CD4-positive, alpha-beta T cell treated with Interleukin-4 for 4 hours (primary cell): ENCODE measurements around the gene TFF2.

Experiments
- DNase-seq: peaks from one replicate; pipeline ENCODE4 v3.0.0-alpha.2; 2020

TFF2 gene

DNA sequence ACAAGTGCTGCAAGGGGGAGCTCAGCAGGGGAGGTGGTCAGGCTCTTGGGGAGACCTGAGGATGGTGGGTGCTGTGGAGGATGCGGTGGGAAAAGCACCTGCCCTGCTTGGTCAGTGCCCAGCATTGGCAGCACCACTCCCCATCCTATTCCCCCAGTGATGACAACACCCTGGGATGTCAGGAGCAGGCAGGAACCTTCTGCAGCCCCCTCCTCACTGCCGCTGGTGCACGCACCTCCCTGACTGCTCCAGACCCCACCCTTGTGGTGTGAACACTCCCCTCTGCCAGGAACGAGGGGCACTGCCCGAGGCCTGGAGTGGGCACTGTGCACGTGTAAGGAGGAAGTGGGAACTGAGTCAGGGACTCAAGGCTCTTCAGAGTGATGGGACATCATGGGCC is 32.5 kb upstream of the TFF2 start:
- no peak for DNase-seq

GRCh38 chr21:42382915-42383314 is 32.1 kb upstream of the TFF2 start:
- DNase-seq: no peak

GRCh38 chr21:42381347-42381984 is 30.7 kb upstream of the TFF2 start:
- peak; percentile 64 for DNase-seq

DNA sequence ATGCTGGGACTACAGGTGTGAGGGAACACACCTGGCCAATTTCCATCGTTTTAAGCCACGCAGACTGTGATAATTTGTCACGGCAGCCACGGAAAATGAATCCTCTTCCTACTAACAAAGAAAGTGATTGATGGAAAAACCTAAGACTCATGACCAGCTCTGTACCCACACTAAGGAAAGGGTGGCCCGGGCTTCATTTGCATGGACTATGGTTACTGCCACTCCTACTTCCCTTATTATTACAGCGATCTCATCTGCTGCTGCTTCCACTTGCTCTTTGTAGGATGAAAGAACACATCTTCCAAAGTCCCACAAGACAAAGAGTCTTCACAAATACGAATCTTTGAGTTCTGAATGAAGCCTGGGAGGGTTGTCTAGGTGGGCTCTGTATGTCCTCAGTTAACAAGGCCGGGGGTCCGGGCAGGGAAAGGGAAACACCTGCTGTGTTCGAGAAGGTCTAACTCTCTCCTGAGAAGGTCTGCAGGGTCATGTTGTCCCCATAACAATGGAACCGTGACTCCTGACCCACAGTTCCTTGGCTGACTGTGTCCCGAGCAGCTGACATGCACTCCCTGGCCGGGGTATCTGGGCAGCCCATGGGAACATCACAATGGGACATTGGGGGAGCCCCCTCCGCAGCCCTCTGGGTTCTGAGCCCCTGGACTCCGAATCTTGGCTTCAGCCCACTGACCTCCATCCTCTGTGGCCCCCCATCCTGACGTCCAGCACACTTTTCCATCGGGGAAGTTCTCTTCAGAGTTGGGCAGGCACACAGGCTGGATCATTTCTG is 28.8 kb upstream of the TFF2 start:
- DNase-seq: no peak

GRCh38 chr21:42378418-42378817 is 27.6 kb upstream of the TFF2 start:
- DNase-seq: no peak

- no peak for DNase-seq
Measured at GRCh38 chr21:42377951-42378340, 27.2 kb upstream of the TFF2 start.

DNA sequence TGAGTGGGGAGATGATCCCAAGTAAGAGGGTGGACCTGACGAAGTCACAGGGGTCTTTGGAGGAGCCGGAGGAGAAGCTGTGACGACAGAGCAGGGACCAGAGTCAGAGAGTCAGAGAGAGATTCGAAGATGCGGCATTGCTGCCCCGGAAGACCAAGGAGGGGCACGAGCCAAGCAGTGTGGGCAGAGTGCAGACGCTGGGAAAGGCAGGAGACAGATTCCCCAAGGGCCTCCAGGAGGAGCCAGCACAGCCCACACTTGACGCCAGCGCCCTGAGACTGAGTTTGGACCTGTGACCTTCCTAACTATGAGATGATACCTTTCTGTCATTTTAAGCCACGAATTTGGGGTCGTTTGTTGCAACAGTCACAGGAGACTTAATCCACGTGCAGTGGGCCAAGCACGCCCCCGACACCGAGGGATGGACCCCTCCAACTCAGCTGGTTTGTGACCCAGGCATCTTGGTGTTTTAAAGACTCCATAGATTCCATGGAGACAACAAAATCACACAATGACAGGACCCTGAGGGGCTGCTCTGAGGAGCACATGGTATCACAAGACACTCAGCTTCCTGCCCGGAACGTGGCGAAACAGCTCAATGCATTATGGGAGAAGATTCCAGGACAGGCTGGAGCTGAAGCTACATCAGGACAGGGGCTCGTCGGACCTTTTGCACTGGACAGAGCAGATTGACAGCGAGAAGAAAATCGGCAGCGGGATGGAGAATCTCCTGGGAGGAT is 26.6 kb upstream of the TFF2 start:
- no peak for DNase-seq

GRCh38 chr21:42376338-42376982 is 25.7 kb upstream of the TFF2 start:
- DNase-seq: no peak

- no peak for DNase-seq
Measured at GRCh38 chr21:42375966-42376337, 25.2 kb upstream of the TFF2 start.

- DNase-seq: no peak
Measured at GRCh38 chr21:42375506-42375905, 24.7 kb upstream of the TFF2 start.

- no peak for DNase-seq
Measured at GRCh38 chr21:42374864-42375499, 24.2 kb upstream of the TFF2 start.

- no peak for DNase-seq
Measured at GRCh38 chr21:42374457-42374856, 23.7 kb upstream of the TFF2 start.

- no peak for DNase-seq
Measured at GRCh38 chr21:42373908-42374455, 23.2 kb upstream of the TFF2 start.

DNA sequence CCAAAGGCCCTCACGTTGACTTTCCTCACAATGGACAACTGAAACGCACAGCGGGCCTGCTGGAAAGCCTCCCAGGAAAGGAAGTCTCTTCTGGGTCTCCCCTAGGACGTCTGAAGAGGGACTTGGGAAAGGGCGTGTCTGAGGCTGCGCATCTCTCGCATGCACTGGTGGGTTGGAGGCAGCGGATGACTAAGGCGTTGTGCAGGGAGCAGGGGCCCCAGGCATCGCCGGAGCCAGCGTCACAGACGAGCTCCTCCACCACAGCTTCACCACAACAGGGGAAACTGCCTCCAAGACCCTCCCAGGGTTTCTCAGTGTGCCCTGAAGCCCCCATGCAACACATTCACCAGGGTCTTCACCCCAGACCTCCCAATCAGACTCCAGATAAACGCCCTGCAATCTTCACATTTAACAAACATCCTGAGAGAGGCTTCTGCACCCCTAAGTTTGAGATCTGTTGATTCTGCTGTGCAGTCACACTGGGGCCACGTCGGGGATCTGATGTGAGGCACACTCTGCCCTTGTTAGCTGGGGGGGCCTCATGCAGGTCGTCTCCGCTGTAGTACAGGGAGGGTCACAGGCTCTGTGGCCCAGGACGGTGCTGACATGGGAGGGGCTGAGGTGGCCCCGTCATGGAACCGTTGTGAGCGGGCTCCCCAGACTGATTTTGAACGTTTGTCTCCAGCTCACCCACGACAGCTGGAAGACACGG is 22.6 kb upstream of the TFF2 start:
- DNase-seq: no peak

DNA sequence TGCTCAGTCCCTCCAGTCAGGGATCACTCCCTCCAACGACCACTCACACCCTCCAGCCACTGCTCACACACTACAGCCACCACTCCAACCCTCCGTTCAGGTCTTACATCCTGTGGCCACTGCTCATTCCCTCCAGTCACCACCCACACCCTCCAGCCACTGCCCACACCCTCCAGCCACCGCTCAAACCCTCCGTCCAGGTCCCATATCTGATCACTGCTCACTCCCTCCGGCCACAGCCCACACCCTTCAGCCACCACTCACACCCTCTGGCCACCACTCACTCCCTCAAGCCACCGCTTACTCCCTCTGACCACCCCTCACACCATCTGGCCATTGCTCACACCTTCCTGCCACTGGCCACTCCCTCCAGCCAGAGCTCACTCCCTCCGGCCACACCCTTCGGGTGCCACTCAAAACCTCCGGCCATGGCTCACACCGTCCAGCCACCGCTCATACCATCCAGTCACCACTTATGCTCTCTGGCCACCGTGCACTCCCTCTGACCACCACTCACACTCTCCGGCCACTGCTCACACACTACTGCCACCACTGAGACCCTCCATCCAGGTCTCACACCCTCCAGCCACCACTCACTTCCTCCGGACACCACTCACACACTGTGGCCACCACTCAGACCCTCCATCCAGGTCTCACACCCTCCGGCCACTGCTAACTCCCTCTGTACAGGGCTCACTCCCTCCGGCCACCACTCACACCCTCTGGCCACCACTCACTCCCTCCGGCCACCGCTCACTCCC is 20.3 kb upstream of the TFF2 start:
- DNase-seq: no peak

- DNase-seq: no peak
Measured at GRCh38 chr21:42369821-42370220, 19.0 kb upstream of the TFF2 start.

GRCh38 chr21:42367367-42368165 is 16.8 kb upstream of the TFF2 start:
- DNase-seq: no peak

DNA sequence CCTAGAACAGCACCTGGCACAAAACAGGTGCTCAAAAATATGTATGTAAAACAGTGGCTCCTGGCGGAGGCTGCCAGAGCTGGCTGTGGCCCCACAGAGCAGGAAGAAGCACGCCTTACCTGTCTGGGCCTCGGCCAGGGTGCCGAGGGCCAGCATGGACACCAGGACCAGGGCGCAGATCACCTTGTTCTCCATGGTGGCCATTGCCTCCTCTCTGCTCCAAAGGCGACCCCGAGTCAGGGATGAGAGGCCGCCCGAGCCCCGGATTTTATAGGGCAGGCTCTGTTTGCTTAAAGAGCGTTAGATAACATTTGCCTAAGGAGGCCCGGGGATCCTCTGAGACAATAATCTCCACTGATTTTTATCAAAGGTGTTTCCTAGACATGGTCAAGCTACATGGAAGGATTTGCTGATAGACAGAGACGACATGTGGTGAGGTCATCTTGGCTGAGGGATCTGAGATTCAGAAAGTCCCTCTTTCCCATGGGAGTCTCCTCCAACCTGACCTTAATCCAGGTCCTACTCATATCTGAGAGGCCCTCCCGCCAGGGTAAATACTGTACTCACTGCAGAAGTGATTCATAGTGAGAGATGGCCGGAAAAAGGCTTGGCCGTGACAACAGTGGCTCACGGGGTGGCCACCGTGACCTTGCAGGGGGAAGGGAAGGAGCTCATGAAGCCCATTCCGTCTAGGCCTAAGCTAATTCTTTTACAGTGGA is 15.7 kb upstream of the TFF2 start, which contains the start of gene TFF1:
TSS of gene TFF1 (minus strand) at position 244 of the 719 bp plus-strand sequence. CDS start at position 204, 40 bp downstream.
- no peak for DNase-seq

DNA sequence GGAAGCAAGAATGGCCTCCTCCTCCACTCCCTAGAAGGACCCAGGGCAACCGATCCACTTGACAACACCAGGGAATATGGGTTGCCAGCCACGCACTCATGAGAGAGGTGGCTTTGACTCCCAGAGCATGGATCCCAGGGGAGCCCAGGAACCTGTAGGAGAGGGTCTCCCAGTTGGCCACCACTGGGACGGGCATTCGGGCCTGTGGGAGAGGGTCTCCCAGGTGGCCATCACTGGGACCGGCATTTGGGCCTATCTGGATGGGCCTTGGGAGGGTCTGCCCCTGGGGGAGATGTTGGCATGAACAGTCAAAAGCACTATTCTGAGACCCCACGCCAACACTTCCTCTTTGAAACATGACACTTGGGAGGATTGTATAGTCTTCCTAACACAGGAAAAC is 15.0 kb upstream of the TFF2 start:
- no peak for DNase-seq
